OCI-M1 (cell line): ENCODE data around the gene LHX3.
"Not testable (repeated sequence)": the region's sequence is repeated elsewhere in the genome, so short reads cannot be mapped to it uniquely, and the experiment has no call there.

Source experiments
- DNase-seq: peaks from one replicate; lab custom pipeline; 2025; lab: John Stamatoyannopoulos, UW

The LHX3 gene

DNA sequence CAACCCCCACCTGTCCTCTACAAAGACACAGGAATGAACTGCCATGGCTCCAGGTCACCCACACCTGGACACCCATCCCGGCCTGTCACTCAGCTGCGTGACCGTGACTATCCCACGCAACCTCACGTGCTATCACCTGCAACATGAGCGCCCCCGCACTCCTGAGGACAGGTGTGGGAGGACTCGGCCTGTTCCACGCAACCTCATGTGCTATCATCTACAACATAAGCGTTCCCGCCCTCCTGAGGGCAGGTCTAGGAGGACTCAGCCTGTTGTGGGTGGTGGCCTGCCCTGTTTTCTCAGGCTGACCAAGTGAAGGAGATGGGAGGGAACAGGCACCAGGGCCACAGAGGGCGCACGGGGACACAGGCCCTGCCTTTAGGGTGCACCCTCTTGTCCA is 36.6 kb upstream of the LHX3 start:
- DNase-seq = no peak

DNA sequence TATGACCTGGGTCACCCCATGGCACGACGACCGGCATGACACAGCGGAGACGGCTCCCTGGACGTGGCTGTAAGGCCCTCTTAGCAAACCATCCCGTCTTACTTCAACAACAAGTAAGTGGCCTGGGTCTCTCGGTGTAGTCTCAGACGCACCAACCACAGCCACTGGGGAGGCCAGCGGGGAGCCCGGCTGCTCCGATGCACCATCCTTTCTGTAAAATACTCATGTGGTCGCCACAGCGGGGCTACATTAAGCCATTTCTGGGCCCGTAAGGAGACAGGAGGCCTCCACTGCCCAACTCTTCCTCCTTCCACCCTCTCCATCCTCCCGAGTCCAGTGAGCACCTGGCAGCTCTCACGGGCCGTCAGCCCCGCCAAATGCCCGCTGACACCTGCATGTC is 36.0 kb upstream of the LHX3 start:
- DNase-seq = no peak

DNA sequence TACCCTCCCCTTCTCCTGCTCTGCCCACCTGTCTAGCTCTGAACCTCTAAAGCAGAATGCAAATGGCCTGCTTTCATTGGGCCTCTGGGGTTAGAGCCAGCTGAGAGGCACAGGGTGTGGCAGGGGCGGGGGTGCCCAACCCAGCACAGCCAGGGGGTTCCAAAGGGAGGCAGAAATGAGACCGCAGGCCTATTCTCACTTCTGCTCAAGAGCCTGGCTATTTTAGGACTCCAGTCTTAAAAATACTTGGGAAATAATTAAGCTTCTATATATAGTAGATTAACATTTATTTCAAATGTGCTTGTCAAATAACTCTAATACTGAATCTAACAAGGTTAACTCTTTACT is 35.0 kb upstream of the LHX3 start:
- no peak for DNase-seq

DNA sequence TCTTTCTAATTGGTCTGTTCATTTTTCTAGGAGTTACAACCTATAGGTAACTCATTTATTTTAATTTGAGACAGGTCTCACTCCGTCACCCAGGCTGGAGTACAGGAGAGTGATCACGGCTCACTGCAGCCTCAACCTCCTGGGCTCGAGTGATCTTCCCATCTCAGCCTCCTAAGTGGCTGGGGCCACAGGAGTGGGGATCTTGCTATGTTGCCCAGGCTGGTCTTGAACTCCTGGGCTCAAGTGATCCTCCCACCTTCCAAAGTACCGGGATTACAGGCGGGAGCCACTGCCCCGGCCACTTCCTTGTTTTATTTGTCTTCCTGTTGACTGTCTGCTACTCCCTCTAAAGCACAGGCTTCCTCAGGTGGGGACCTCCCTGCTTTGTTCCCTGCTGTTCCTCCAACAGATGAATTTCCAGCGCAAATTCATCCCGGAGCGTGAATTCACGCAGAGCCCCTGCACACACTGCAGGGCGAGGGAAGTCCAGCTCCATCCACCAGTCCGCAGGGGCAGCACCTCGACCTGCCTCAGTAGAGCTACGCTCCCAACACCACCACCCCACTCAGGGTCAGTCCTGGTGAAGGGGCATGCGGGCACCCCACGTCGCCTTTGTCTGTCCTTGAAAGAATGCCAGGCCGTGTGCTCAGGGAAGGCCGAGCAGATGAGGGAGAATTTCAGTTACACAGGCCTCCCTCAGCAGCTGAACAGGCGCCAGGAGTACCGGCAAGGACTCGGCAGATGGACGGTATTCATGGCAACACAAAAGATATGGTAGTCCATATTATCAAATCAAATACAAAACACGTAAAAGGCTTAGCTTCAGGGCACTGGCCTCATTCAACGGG is 34.4 kb upstream of the LHX3 start:
- DNase-seq = no peak

DNA sequence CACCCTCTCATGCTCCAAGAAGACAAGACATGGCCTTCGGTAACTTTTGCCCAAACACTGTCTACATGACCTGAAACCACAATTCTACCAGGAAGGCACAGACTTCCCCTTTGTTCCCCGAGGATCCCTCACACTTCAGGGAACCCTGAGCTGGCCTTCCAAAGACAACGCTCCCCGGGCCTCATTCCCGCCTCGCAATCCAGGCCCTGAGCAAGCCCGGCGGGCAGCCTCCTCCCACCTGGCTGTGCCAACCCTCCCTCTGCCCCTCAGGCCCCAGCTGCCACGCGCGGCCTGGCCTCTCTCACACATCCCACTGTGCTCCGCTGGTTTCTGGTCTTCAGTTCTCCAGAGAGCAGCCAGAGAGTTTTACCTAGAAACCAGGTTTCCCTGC is 33.4 kb upstream of the LHX3 start:
- no peak for DNase-seq

DNA sequence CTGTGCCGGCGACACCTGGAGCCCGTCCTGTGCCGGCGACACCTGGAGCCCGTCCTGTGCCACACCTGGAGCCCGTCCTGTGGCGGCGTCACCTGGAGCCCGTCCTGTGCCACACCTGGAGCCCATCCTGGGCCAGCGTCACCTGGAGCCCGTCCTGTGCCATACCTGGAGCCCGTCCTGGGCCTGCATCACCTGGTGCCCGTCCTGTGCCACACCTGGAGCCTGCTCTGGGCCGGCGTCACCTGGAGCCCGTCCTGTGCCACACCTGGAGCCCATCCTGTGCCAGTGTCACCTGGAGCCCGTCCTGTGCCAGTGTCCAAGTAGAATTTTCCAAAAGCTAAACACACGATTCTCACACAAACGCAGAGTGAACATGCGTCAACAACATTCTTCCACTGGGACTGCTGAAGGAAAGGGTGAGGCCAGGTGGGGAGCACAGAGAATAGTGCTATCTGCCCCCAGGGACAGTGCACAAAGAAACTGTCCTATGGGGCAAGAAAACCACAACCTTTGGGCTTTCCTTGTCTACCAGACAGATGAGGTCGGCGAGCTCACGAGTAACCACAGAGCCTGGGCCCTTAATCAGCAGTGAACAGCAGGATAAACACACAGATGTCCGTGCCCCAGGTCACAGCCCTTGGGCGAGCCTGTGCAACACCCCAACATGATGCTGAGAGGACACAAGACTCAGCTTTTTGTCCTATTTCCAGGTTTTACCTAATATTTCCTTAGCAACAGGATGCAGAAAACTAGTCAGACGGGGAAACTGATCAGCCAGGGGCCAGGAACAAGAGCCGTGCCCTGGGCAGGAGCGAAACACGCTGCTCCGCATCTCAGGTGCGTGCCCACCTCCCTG is 32.8 kb upstream of the LHX3 start:
- peak; percentile 79 for DNase-seq

DNA sequence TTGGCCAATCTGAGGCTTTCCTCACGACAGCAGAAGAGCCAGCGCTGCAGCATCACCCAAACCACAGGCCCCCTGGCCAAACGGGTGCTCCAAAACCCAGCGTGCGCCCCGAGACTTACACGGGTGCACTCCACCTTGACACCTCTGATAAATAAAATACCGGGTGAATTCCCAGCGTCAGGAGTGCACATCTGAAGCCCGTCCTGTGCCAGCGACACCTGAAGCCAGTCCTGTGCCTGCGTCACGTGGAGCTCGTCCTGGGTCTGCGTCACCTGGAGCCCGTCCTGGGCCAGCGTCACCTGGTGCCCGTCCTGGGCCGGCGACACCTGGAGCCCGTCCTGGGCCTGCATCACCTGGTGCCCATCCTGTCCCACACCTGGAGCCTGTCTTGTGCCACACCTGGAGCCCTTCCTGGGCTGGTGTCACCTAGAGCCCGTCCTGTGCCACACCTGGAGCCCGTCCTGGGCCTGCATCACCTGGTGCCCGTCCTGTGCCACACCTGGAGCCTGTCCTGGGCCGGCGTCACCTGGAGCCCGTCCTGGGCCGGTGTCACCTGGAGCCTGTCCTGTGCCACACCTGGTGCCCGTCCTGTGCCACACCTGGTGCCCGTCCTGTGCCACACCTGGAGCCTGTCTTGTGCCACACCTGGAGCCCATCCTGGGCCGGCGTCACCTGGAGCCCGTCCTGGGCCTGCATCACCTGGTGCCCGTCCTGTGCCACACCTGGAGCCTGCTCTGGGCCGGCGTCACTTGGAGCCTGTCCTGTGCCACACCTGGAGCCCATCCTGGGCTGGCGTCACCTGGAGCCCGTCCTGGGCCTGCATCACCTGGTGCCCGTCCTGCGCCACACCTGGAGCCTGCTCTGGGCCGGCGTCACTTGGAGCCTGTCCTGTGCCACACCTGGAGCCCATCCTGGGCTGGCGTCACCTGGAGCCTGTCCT is 31.8 kb upstream of the LHX3 start:
- not testable (repeated sequence) for DNase-seq

DNA sequence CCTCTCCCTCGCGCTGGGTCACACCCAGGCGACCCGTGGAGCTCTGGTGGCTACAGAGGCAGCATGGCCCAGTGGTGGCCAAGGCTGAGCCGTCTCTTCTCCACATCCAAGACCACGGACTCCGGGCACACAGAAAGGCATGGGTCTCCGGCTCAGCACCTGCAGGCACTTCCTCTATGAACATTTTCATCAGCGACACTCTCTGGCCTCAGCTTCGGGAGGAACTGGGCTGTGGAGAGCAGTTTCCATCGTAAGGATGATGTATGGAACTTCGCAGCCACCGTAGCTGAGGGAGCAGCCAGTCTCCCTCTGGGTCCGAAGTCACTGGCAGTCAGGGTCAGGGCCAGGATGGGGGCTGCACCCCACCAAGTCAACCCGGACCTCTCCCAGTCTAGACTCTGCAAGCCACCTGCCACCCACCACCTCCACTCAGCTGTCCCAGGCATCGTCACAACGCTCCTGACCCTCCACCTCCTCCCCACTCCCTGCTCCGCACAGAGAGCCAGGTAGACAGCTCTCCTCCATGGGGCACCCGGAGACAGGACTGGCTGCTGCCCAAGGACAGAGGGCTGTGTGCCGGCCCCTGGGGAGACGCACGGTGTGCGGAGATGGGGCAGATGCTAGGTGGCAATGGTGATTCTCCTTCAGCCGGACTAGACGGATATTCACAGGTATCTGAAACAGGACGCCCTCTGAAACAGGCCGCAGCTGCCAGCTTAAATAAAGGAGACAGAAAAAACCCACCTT is 31.0 kb upstream of the LHX3 start:
- no peak for DNase-seq

DNA sequence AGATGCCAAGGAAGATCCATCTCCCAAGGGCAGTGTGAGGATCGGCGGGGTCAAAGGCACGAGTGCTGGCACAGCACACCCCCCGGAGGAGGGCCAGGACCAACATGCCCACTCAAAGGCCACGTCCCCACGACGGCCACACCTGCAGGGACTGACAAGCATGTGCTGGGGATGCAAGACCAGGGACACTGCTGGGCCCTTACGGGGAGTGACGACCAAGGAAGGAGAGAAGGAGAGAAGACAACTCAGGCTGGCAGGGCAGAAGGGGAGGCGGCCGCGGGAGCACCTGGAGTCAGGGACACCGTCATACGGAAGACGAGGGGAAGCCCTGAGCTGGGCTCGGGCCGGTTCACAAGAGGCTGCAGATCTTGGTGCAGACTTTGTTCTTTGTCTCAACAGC is 30.2 kb upstream of the LHX3 start:
- DNase-seq = no peak

DNA sequence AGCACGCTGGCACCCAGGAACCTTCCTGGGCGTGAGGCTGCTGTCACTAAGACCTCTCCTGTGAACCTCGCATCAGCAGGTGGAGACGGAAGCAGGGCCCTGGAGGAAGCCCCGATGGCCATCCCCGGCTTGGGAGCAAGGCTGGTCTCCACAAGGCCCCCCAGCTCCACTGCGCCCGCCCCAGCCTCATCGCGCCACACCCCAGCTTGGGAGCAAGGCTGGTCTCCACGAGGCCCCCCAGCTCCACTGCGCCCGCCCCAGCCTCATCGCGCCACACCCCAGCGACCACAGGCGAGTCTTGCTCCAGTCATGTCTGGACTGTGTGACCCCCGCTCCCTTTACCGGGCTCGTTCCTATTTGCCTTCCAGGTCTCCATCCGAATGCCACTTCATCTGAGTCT is 29.7 kb upstream of the LHX3 start:
- no peak for DNase-seq

- no peak for DNase-seq
Measured at GRCh38 chr9:136233868-136234267, 28.9 kb upstream of the LHX3 start.

- no peak for DNase-seq
Measured at GRCh38 chr9:136233411-136233810, 28.5 kb upstream of the LHX3 start.

DNA sequence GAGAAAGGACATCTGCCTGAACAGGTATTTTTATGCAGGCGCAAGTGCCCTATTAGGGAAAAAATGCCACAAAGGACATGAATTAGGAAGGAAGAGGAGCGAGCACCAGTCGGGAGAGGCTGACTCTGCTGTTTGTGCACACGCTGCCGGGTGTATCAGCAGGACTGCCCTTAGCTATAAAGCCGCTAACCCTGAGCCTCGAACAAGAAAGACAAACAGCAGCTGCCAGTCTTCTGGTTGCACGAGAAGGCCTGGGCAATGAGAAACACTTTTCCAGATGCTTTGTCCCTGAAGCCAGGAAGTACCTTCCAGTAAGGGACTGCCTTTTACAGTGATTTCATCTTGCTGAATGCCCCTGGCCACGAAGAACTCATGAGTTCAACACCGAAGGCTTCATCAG is 28.0 kb upstream of the LHX3 start:
- no peak for DNase-seq

GRCh38 chr9:136231478-136232297 is 26.8 kb upstream of the LHX3 start:
- DNase-seq = no peak

DNA sequence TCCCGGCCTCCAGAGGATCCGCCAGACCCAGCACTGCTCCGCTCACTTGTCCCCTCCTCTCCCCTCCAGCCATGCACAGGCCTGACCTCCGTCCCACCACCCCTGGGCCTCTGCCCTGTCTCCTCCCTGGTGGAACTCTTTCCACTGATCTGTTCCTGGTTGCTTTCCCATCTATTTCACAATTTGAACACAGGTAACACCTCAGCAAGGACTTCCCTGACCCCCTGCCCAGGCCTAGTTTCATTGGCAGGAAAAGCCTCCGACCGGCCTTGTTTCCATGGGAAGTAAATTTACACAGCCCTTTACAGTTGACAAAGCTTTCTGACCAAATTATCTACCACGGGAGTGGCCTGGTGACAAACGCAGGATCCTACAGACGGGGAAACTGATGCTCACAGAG is 25.8 kb upstream of the LHX3 start:
- DNase-seq = no peak

- DNase-seq = no peak
Measured at GRCh38 chr9:136230365-136230764, 25.4 kb upstream of the LHX3 start.

DNA sequence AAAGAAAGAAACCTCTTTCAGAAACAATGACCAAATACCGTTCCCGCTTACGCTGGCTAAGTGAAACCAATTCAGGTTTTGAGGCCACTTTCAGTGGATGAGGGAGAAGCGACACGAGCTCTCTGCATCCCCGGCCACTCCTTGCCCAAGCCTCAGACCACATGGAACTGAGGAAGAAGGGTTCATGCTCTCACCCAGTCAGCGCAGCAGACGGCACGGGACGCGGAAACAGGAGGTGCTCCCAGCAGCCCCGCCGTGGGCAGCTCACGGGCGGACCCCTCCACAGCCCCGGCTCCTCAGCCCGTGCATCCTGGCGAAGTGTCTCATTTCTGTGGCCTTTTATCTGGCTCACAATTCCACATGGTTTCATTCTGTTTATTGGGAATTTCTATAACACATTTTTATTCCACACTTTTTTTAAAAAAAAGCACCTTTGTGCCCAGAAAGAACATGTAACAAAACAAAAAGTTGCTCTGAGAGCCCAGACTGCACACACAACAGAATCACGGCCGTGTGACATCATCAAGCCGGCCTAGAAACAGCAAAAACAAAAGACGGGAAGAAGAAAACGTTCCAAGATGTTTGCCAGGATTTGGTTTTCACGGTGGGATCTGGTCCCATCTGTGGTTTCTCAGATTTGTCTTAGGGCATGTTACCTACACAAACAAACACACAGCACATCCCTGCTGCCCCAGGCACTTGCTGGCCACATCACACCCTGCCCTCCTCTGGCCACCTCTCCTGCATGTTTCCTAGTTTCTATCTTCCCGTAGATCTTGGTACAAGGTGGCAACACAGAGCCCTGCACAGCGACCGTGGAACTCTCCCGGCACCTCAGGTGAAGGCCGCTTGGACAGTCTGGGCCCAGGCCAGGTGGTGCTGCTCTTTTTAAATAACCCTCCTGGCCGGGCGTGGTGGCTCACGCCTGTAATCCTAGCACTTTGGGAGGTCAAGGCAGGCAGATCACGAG is 24.5 kb upstream of the LHX3 start:
- DNase-seq = no peak

- no peak for DNase-seq
Measured at GRCh38 chr9:136228107-136228875, 23.4 kb upstream of the LHX3 start.
